H9 (cell line): ENCODE results near the gene HDAC7. TPM values are rescaled to one million over a fixed set of nuclear protein-coding genes. Genes with fewer than 3 reads are reported as not detected.

Experiments
- DNase-seq: peaks from one replicate; pipeline ENCODE4 v3.0.0-alpha.2; 2017
- H2AFZ ChIP-seq: one replicate; pipeline ENCODE4 v1.6.1; 2013; ENCODE audit warnings: mild to moderate bottlenecking, low read length, control low read depth, moderate library complexity
- H2AK5ac ChIP-seq: 2 replicates; pipeline ENCODE4 v1.6.1; 2013; ENCODE audit warnings: low read length, control low read depth, mixed read lengths; ENCODE audit not compliant: insufficient read length
- H2BK120ac ChIP-seq: one replicate; pipeline ENCODE4 v1.6.1; 2013; ENCODE audit warnings: low read depth, mild to moderate bottlenecking, low read length, control low read depth, inconsistent platforms; ENCODE audit not compliant: poor library complexity, severe bottlenecking
- H2BK12ac ChIP-seq: 2 replicates; pipeline ENCODE4 v1.6.1; 2013; ENCODE audit warnings: low read length, control low read depth, mixed read lengths, low read depth; ENCODE audit not compliant: insufficient read length
- H2BK15ac ChIP-seq: 2 replicates; pipeline ENCODE4 v1.6.1; 2013; ENCODE audit warnings: low read depth, low read length, control low read depth
- H2BK20ac ChIP-seq: one replicate; pipeline ENCODE4 v1.6.1; 2013; ENCODE audit warnings: low read depth, mild to moderate bottlenecking, low read length, control low read depth, inconsistent platforms; ENCODE audit not compliant: poor library complexity, severe bottlenecking
- H2BK5ac ChIP-seq: 2 replicates; pipeline ENCODE4 v1.6.1; 2013; ENCODE audit warnings: low read length, control low read depth, mixed read lengths; ENCODE audit not compliant: insufficient read length
- H3K14ac ChIP-seq: 2 replicates; pipeline ENCODE4 v1.6.1; 2013; ENCODE audit warnings: low read length, control low read depth; ENCODE audit not compliant: insufficient read depth
- H3K18ac ChIP-seq: 2 replicates; pipeline ENCODE4 v1.6.1; 2013; ENCODE audit warnings: low read depth, mild to moderate bottlenecking, mixed read lengths, low read length, control low read depth; ENCODE audit not compliant: insufficient read length
- H3K23ac ChIP-seq: 2 replicates; pipeline ENCODE4 v1.6.1; 2013; ENCODE audit warnings: low read length, control low read depth, mixed read lengths, low read depth; ENCODE audit not compliant: insufficient read length
- H3K23me2 ChIP-seq: 2 replicates; pipeline ENCODE4 v1.6.1; 2013; ENCODE audit warnings: low read depth, mild to moderate bottlenecking, mixed read lengths, low read length, control low read depth; ENCODE audit not compliant: insufficient read length, poor library complexity, severe bottlenecking
- H3K27ac ChIP-seq: 2 replicates; pipeline ENCODE4 v1.5.1; 2013; ENCODE audit warnings: low read length, control low read depth, mixed read lengths, low read depth; ENCODE audit not compliant: insufficient read length
- H3K27me3 ChIP-seq: 2 replicates; pipeline ENCODE4 v1.6.1; 2013; ENCODE audit warnings: low read length, control low read depth, inconsistent platforms; ENCODE audit not compliant: insufficient read depth
- H3K4ac ChIP-seq: 2 replicates; pipeline ENCODE4 v1.6.1; 2013; ENCODE audit warnings: low read depth, mild to moderate bottlenecking, control low read depth, inconsistent platforms, low read length, moderate library complexity
- H3K4me1 ChIP-seq: 2 replicates; pipeline ENCODE4 v1.6.1; 2013; ENCODE audit warnings: low read length, control low read depth, inconsistent platforms; ENCODE audit not compliant: insufficient read depth
- H3K4me2 ChIP-seq: 2 replicates; pipeline ENCODE4 v1.6.1; 2013; ENCODE audit warnings: low read length, control low read depth, mixed read lengths; ENCODE audit not compliant: insufficient read length, insufficient read depth
- H3K56ac ChIP-seq: 2 replicates; pipeline ENCODE4 v1.6.1; 2013; ENCODE audit warnings: low read depth, mild to moderate bottlenecking, mixed read lengths, low read length, control low read depth; ENCODE audit not compliant: insufficient read length
- H3K79me1 ChIP-seq: 2 replicates; pipeline ENCODE4 v1.6.1; 2013; ENCODE audit warnings: low read depth, mild to moderate bottlenecking, moderate library complexity, low read length, control low read depth, inconsistent platforms; ENCODE audit not compliant: insufficient read depth, poor library complexity, severe bottlenecking
- H3K79me2 ChIP-seq: 2 replicates; pipeline ENCODE4 v1.6.1; 2013; ENCODE audit warnings: low read length, control low read depth, inconsistent platforms; ENCODE audit not compliant: insufficient read depth
- H3K9ac ChIP-seq: 2 replicates; pipeline ENCODE4 v1.6.1; 2013; ENCODE audit warnings: low read length, control low read depth, mixed read lengths; ENCODE audit not compliant: insufficient read length; ENCODE audit errors: extremely low read depth
- H3K9me3 ChIP-seq: one replicate; pipeline ENCODE4 v1.6.1; 2013; ENCODE audit warnings: low read depth, low read length, inconsistent platforms; ENCODE audit not compliant: control insufficient read depth
- H3T11ph ChIP-seq: one replicate; pipeline ENCODE4 v1.6.1; 2013; ENCODE audit warnings: mild to moderate bottlenecking, low read length, control low read depth, inconsistent platforms
- H4K20me1 ChIP-seq: one replicate; pipeline ENCODE4 v1.6.1; 2013; ENCODE audit not compliant: control insufficient read depth, insufficient read length, insufficient read depth
- H4K5ac ChIP-seq: 2 replicates; pipeline ENCODE4 v1.6.1; 2013; ENCODE audit warnings: low read depth, mild to moderate bottlenecking, mixed read lengths, low read length, control low read depth; ENCODE audit not compliant: insufficient read length
- H4K8ac ChIP-seq: replicated peaks from 2 replicates; pipeline ENCODE4 v1.6.1; 2013; ENCODE audit warnings: low read length, control low read depth, mixed read lengths, low read depth; ENCODE audit not compliant: insufficient read length
- H4K91ac ChIP-seq: 2 replicates; pipeline ENCODE4 v1.6.1; 2013; ENCODE audit warnings: low read depth, mild to moderate bottlenecking, moderate library complexity, mixed read lengths, low read length, control low read depth; ENCODE audit not compliant: insufficient read length
- H3K27ac Mint-ChIP-seq, 3 experiments: 2 replicates in 2 of 3; 3 replicates in 1 of 3; pipeline ENCODE4 v1.8.0; 2020 to 2021; ENCODE audit warnings: mixed read lengths in 3 of 3, mild to moderate bottlenecking in 1 of 3, moderate library complexity in 1 of 3
- H3K27me3 Mint-ChIP-seq: 2 replicates; pipeline ENCODE4 v1.8.0; 2021; ENCODE audit warnings: low read depth, mild to moderate bottlenecking, moderate library complexity, mixed read lengths
- H3K36me3 Mint-ChIP-seq, 3 experiments: 2 replicates in 2 of 3; 3 replicates in 1 of 3; pipeline ENCODE4 v1.8.0; 2020 to 2021; ENCODE audit warnings: low read depth in 3 of 3, mixed read lengths in 3 of 3; ENCODE audit not compliant: insufficient read depth in 1 of 3
- H3K4me1 Mint-ChIP-seq, 2 experiments: 2 replicates each; pipeline ENCODE4 v1.8.0; 2020; ENCODE audit warnings: mixed read lengths in 2 of 2
- H3K4me3 Mint-ChIP-seq, 2 experiments: 2 replicates in 1 of 2; 3 replicates in 1 of 2; pipeline ENCODE4 v1.8.0; 2020 to 2021; ENCODE audit warnings: mild to moderate bottlenecking in 2 of 2, mixed read lengths in 2 of 2, moderate library complexity in 1 of 2
- H3K9me3 Mint-ChIP-seq, 2 experiments: 2 replicates in 1 of 2; 3 replicates in 1 of 2; pipeline ENCODE4 v1.8.0; 2020; ENCODE audit warnings: mild to moderate bottlenecking in 2 of 2, mixed read lengths in 2 of 2, moderate library complexity in 1 of 2
- CTCF ChIP-seq: fragments of 200-600 bp; sonication (generic); conservative IDR thresholded peaks from 3 replicates; pipeline ENCODE4 v1.8.0; 2021; ENCODE audit warnings: antibody characterized with exemption, mild to moderate bottlenecking
- WGBS: extraction: QIAGEN DNeasy Blood & Tissue Kit; methylation state at CpG from one replicate; pipeline ENCODE4 v1.1.7; 2013; ENCODE audit warnings: missing lambda C conversion rate, low lambda C conversion rate, mixed read lengths; ENCODE audit not compliant: insufficient read length; ENCODE audit errors: extremely low coverage; 5-methylcytosine and 5-hydroxymethylcytosine counted together
- total RNA-seq: library from RNA; stranded (reverse); gene quantifications from 2 replicates; pipeline ENCODE4 v1.2.1, GENCODE V29; 2021

Gene HDAC7
- total RNA-seq, 1 experiment from 2014 or later: 72.1 TPM

GRCh38 chr12:47848853-47849252 lies 29.1 kb upstream of the HDAC7 start:
- Histone ChIP-seq H2BK15ac (no peak overlapping the region), H2BK120ac (no peak overlapping the region), H3K4me1 (peaks cover 4% of the 10 kb centered on the region; the same call in 1 of the 2 replicates), H4K20me1 (no peaks in the 10 kb centered on the region), H3K79me1 (no peaks in the 10 kb centered on the region), H4K5ac (no peak overlapping the region), H3K27ac (no peak overlapping the region), H2BK12ac (no peak overlapping the region), H3T11ph (no peak overlapping the region), H3K23me2 (no peaks in the 10 kb centered on the region), H2AK5ac (no peak overlapping the region), H2BK20ac (no peak overlapping the region), H3K27me3 (no peaks in the 10 kb centered on the region; the same call in 1 of the 2 replicates), H3K23ac (no peak overlapping the region), H4K91ac (no peak overlapping the region), H3K79me2 (no peaks in the 10 kb centered on the region), H3K9me3 (no peaks in the 10 kb centered on the region), H3K4me2 (no peak overlapping the region), H3K14ac (no peak overlapping the region), H3K56ac (no peak overlapping the region), H3K9ac (no peak overlapping the region), H3K18ac (no peak overlapping the region), H2BK5ac (no peak overlapping the region), H2AFZ (no peak overlapping the region), H4K8ac (no peak overlapping the region), H3K4ac (no peak overlapping the region)
- Mint-ChIP-seq H3K36me3 (no peaks in the 10 kb centered on the region; a peak in 1 of 7 replicates), H3K4me1 (peaks cover 26 to 32% of the 10 kb centered on the region in 2 experiments), H3K4me3 (no peak overlapping the region), H3K9me3 (no peaks in the 10 kb centered on the region; a peak in 1 of 5 replicates), H3K27me3 (peaks cover 22% of the 10 kb centered on the region), H3K27ac (no peak overlapping the region; a peak in 1 of 7 replicates)
- no peak for TF ChIP-seq CTCF
- no peak for DNase-seq
- WGBS: no CpG with 5 or more reads among the region's 5 CpGs
